Measurements from ENCODE around the gene UBR4.

DNA sequence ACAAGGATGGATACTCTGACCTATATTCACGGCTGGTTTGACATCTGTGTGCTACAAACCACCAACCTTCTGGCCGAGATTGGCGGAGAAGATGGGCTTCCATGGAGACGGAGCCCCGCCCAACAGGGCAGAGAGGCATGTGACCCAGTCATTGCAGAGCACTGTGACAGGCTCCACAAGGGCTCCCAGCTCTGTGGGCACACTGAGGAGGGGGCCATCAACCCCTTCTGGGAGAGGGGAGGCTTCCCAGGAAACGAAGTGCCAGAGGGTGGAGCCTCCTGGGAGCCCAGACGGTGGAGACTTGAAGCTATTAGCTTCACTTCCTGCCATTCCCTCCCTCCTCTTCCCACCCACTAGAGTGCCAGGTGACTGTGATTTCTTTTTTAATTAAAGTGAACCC, 182.0 kb downstream of the UBR4 start:
- TF ChIP-seq TAF7 (optimal IDR thresholded peaks at IDR 0.05; ENCODE audit: borderline replicate concordance, low read depth, low read length) (no peak), MAFK (IDR thresholded peaks at IDR 0.05; ENCODE audit: low read depth, low read length) (no peak), RAD21 (IDR thresholded peaks at IDR 0.05 in 1 of 2, conservative IDR thresholded peaks at IDR 0.05 in 1 of 2; ENCODE audit: low read depth in 2 of 2, low read length in 2 of 2) (no peak), JUN (IDR thresholded peaks at IDR 0.05; ENCODE audit: low read depth, low read length) (no peak), SIX5 (IDR thresholded peaks at IDR 0.05; ENCODE audit: low read depth, low read length) (no peak), YY1 (IDR thresholded peaks at IDR 0.05; ENCODE audit: low read depth, low read length) (no peak), POLR2A (IDR thresholded peaks at IDR 0.05; ENCODE audit: control extremely low read depth in 1 of 2, low read depth in 2 of 2, low read length in 2 of 2) (no peak), POLR2AphosphoS5 (IDR thresholded peaks at IDR 0.05; ENCODE audit: low read depth, low read length) (no peak), TAF1 (IDR thresholded peaks at IDR 0.05; ENCODE audit: low read depth, low read length) (no peak)
- TF ChIP-seq, protein P1, sequence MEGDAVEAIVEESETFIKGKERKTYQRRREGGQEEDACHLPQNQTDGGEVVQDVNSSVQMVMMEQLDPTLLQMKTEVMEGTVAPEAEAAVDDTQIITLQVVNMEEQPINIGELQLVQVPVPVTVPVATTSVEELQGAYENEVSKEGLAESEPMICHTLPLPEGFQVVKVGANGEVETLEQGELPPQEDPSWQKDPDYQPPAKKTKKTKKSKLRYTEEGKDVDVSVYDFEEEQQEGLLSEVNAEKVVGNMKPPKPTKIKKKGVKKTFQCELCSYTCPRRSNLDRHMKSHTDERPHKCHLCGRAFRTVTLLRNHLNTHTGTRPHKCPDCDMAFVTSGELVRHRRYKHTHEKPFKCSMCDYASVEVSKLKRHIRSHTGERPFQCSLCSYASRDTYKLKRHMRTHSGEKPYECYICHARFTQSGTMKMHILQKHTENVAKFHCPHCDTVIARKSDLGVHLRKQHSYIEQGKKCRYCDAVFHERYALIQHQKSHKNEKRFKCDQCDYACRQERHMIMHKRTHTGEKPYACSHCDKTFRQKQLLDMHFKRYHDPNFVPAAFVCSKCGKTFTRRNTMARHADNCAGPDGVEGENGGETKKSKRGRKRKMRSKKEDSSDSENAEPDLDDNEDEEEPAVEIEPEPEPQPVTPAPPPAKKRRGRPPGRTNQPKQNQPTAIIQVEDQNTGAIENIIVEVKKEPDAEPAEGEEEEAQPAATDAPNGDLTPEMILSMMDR (IDR thresholded peaks at IDR 0.05; ENCODE audit: control extremely low read depth in 1 of 3, insufficient read depth in 1 of 3, low read depth in 1 of 3, low read length in 3 of 3) = no peak
- TF ChIP-seq, protein P2, sequence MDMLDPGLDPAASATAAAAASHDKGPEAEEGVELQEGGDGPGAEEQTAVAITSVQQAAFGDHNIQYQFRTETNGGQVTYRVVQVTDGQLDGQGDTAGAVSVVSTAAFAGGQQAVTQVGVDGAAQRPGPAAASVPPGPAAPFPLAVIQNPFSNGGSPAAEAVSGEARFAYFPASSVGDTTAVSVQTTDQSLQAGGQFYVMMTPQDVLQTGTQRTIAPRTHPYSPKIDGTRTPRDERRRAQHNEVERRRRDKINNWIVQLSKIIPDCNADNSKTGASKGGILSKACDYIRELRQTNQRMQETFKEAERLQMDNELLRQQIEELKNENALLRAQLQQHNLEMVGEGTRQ (IDR thresholded peaks at IDR 0.05; ENCODE audit: low read length) = no peak; the same call in 1 of the 2 replicates
